Kidney capillary endothelial cell (primary cell): ENCODE data around the gene THSD7A.

ENCODE experiments used
- DNase-seq: peaks from one replicate; pipeline ENCODE4 v3.0.0-alpha.2; 2018; ENCODE audit warnings: low spot score

Gene THSD7A

GRCh38 chr7:11831736-11832495, at the start of gene THSD7A:
Gene THSD7A (minus strand): TSS chr7:11832198. CDS start chr7:11831946, 252 bp downstream.
- DNase-seq = peak; percentile 72

- no peak for DNase-seq
Observed at GRCh38 chr7:11881680-11882079, 49.7 kb upstream of the THSD7A start.

GRCh38 chr7:11875635-11876034, 43.6 kb upstream of the THSD7A start:
- no peak for DNase-seq

GRCh38 chr7:11865671-11866070, 33.7 kb upstream of the THSD7A start:
- DNase-seq = no peak

GRCh38 chr7:11858622-11859302, 26.8 kb upstream of the THSD7A start:
- no peak for DNase-seq

- no peak for DNase-seq
Observed at GRCh38 chr7:11858026-11858425, 26.0 kb upstream of the THSD7A start.

- no peak for DNase-seq
Observed at GRCh38 chr7:11848251-11848650, 16.3 kb upstream of the THSD7A start.

GRCh38 chr7:11847336-11847735, 15.3 kb upstream of the THSD7A start:
- no peak for DNase-seq

- DNase-seq = no peak
Observed at GRCh38 chr7:11846361-11846955, 14.5 kb upstream of the THSD7A start.

- no peak for DNase-seq
Observed at GRCh38 chr7:11843113-11843765, 11.2 kb upstream of the THSD7A start.

- no peak for DNase-seq
Observed at GRCh38 chr7:11841657-11842056, 9.7 kb upstream of the THSD7A start.

GRCh38 chr7:11835260-11835659, 3.3 kb upstream of the THSD7A start:
- DNase-seq = no peak

GRCh38 chr7:11833431-11833830, 1.4 kb upstream of the THSD7A start:
- no peak for DNase-seq

- DNase-seq = peak; percentile 34
Observed at GRCh38 chr7:11831156-11831735, 752 bp downstream of the THSD7A start.

- DNase-seq = peak; percentile 26
Observed at GRCh38 chr7:11830582-11831155, 1.3 kb downstream of the THSD7A start.

- DNase-seq = no peak
Observed at GRCh38 chr7:11829954-11830353, 2.0 kb downstream of the THSD7A start.

- no peak for DNase-seq
Observed at GRCh38 chr7:11819947-11820346, 12.1 kb downstream of the THSD7A start.

- DNase-seq = no peak
Observed at GRCh38 chr7:11819271-11819670, 12.7 kb downstream of the THSD7A start.

GRCh38 chr7:11818281-11818680, 13.7 kb downstream of the THSD7A start:
- DNase-seq = no peak

GRCh38 chr7:11817111-11817740, 14.8 kb downstream of the THSD7A start:
- no peak for DNase-seq

- DNase-seq = no peak
Observed at GRCh38 chr7:11811709-11812108, 20.3 kb downstream of the THSD7A start.
